HG03095 (cell line): Measurements from ENCODE around the gene NKPD1.

Experiments used
- ATAC-seq: cut with Tn5 transposase; IDR thresholded peaks from one replicate; pipeline ENCODE4 v1.9.1; 2021; ENCODE audit warnings: moderate library complexity; ENCODE audit not compliant: unreplicated experiment

The NKPD1 gene, protein sequence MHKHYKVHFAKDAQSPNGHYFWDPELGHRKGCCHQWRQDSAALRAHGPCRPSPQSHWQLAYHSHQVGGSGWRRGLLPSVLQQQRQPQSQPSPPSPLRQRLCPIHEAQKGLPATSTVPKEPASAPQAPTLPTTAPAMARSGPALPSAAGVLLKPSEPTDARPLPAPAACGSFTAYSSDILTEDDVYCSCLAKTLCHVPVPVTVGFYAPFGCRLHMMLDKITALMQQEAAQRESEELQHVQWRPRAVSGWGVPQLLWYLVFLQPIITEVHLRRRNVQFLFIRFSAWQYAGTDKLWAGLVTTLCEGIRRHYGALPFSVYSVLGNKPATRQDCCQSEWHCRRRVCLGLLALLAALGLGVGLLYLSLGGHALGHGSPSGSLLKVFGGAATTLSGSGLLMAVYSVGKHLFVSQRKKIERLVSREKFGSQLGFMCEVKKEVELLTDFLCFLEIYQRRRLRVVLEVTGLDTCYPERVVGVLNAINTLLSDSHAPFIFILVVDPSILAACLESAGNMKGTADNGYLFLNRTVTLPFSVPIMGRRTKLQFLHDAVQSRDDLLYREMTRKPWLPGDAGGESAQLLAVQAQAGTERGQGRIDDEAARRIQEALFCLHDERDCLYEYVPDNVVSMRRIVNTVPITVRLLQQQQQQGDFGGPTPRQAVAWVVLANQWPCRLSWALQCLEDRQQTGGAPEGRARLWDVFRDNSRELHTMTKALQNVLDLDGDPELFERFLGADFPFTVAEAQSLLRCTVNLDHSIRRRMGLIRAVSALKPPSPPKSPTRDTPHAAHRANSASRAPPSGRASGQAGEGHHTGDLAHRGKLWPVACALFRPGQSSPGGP

GRCh38 chr19:45160870-45161737 lies at the start of gene NKPD1:
Gene NKPD1, minus strand, starts transcription at chr19:45160982. Its CDS starts 832 bp downstream, at chr19:45160150.
- no peak for ATAC-seq

- no peak for ATAC-seq
Observed at GRCh38 chr19:45206328-45206727, 45.5 kb upstream of the NKPD1 start.

- no peak for ATAC-seq
Observed at GRCh38 chr19:45205810-45206209, 45.0 kb upstream of the NKPD1 start.

DNA sequence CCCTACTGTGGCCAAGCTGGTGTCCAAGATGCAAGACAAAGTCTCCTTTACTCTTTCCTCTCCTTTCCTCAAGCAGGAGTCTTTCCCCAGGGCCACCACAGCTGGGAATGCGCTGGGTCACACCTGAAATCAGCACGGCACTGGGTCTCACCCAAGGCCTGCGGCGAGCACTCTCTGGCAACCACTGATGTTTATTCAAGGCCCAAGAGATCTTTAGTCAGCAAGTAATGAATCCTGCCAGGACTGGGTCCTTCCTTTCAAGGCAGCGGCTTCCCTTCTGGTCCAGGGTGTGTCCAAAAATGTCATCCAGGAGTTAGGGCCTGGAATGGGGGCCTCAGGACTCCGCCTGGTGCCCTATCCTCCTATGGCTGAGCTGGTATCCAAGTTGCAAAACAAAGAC lies 41.9 kb upstream of the NKPD1 start:
- ATAC-seq: no peak

GRCh38 chr19:45200568-45200967 lies 39.8 kb upstream of the NKPD1 start:
- ATAC-seq: no peak

DNA sequence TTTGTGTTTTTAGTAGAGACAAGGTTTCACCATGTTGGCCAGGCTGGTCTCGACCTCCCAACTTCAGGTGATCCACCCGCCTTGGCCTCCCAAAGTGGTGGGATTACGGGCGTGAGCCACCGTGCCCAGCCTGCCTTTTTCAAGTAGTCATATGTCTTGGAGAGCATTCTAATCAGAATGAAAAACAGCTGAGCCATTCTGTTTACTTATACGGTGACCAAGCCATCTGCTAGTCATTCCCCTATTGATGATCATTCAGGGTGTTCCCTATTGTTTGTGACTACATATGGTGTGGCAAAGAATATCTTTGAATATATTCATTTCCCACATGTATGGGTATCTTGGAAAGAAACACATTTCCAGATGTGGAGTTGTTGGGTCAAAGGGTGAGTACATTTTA lies 35.0 kb upstream of the NKPD1 start:
- ATAC-seq: no peak

DNA sequence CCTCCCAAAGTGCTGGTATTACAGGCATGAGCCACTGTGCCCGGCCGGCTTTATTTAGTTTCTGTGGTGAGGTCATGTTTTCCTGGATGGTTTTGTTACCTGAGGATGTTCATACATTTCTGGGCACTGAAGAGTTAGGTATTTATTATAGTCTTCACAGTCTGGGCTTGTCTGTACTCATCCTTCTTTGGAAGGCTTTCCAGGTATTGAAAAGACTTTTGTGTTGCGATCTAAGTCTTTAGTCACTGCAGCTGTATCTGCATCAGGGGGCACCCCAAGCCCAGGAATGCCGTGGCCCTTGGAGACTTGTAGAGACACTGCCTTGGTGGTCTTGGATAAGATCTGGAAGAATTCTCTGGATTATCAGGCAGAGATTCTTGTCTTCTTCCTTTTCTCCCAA lies 30.6 kb upstream of the NKPD1 start:
- no peak for ATAC-seq

GRCh38 chr19:45189971-45190370 lies 29.2 kb upstream of the NKPD1 start:
- ATAC-seq: no peak

GRCh38 chr19:45187421-45188100 lies 26.8 kb upstream of the NKPD1 start:
- no peak for ATAC-seq

- ATAC-seq: no peak
Observed at GRCh38 chr19:45186509-45187334, 25.9 kb upstream of the NKPD1 start.

DNA sequence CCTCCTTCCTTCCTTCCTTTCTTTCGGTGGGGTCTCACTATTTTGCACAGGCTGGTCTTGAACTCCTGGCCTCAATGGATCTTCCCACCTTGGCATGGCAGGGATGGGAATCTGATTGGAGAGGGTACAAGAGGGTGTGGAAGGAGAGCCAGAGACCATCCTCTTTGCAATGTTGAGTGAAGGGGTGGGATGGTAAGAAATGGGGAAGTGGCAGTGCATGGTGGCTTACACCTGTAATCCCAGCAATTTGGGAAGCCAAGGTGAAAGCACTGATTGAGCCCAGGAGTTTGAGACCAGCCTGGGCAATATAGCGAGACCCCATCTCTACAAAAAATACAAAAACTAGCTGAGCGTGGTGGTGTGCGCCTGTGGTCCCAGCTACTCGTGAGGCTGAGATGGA lies 23.3 kb upstream of the NKPD1 start:
- no peak for ATAC-seq

- no peak for ATAC-seq
Observed at GRCh38 chr19:45182758-45183157, 22.0 kb upstream of the NKPD1 start.

DNA sequence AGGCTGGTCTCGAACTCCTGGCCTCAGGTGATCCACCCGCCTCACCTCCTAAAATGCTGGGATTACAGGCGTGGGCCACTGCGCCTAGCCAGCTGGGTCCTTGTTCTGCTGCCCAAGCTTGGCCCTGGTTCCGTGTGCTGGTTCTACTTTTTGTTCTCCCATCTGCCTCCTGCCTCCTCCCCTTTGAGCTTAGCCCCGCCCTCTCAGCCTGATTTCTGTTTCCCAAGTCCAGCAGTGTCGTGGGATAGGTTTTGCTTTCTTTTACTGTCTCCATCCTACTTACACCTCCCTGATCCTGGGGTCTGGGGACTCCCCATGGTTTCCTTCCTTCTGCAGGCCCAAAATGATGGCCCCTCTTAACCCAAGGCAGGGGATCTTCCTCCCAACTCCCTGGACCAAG lies 20.2 kb upstream of the NKPD1 start:
- no peak for ATAC-seq

DNA sequence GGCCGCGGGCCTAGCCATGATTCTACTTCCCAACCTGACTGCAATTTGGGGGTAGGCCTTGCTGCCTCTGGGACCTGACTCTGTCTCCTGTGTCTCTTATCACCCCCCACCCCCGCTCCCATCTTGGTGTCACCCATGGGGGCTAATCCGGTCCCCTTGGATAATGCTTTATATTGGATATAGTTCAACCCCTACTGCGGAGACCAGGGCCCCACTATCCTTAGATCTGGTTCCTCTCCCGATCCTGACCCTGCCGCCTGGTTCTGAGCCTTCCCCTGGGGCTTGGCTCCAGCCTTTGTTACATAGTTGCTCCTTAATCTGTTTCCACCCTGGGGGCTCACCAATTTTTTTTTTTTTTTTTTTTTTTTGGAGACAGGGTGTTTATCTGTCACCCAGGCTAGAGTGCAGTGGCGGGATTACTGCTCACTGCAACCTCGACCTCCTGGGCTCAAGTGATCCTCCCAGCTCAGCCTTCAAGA lies 19.1 kb upstream of the NKPD1 start:
- ATAC-seq: no peak

GRCh38 chr19:45179072-45179891 lies 18.5 kb upstream of the NKPD1 start:
- ATAC-seq: peak; percentile 4

DNA sequence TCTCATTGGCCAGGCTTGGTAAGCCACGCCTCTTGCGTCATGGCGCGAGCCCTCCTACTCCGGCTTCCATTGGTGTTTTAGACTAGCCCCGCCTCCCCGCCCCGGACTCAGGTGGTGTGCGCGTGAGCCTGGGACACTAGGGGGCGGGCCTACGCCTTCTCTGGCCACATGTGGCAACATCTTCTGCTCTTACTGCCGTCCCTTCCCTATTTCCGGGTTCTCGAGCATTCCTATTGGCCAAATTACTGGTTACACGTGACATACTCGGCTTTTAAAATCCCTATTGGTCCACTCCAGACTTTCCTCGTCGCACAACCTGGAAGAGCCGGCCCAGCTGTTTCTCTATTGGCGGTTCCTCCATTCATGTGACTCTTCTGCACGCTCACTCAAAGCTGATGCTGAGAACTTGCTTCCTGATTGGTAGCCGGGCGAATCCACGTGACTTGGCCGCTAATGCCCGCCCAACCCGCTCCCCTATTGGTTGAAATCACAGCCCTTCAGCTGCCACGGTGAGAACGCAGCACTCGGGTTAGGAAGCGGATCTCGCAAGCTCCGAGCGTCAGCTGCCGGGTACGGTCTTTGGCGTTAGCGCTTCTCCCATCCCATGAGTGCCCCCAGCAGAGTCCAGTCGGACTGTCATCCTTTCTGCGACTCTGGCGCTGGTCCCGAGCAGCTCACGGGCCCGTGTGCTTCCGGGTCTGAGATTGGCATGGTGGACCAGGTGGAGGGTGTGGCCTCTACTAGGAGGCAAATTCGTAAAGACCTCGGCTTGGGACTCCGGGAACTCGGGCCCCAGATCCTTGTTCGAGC lies 17.7 kb upstream of the NKPD1 start, which contains the start of gene BLOC1S3:
Gene BLOC1S3 (plus strand): TSS at position 523 of the 810 bp plus-strand sequence. CDS start 513 bp downstream, outside the sequence.
- ATAC-seq: peak; percentile 71

DNA sequence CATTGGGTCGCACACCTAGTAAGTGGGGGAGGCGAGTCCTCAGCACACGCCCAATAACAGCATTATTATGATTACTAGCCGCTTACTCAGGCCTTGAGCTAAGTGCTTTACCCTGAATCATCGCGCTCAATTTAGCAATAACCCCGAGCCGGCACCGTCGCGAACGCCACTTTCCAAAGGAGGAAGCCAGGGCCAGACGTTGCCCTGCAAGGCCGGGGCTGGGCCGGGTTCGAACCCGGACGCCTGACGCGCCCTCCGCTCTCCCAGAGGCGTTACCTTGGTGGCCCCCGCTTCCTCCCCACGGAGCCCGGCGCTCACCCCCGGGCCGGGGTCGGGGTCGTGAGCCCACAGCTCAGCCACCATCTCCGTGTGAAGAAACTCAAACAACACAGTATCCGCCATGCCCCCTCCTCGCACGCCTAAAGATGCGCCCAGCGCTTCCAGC lies 17.1 kb upstream of the NKPD1 start, which contains the start of gene TRAPPC6A:
Gene TRAPPC6A (minus strand): TSS at position 421 of the 445 bp plus-strand sequence. CDS start 19 bp downstream, at position 402.
- no peak for ATAC-seq
